ENCODE results near the gene TAOK3. TPM values are rescaled to one million over a fixed set of nuclear protein-coding genes. Genes with fewer than 3 reads are reported as not detected.

TAOK3 gene
- total and polyA plus RNA-seq, 2 of the 8 experiments (the other 6 are each of a cell fraction or from before 2014, with no cell fraction given) = 5.2 to 9.3 TPM

GRCh38 chr12:118136559-118137003 lies 236.1 kb downstream of the TAOK3 start:
- Histone ChIP-seq H3K27me3 (replicated peaks in 1 of 4; ENCODE audit: control insufficient read depth in 3 of 4, extremely low read depth in 1 of 4, insufficient read depth in 3 of 4, low read length in 3 of 4) (no peaks in the 10 kb centered on the region), H2AK5ac (ENCODE audit: low read depth, low read length) (no peak overlapping the region), H3K56ac (replicated peaks; ENCODE audit: insufficient read length, low read depth, low read length) (peak overlapping the region; percentile 77), H4K91ac (replicated peaks; ENCODE audit: insufficient read length, low read length) (peak overlapping the region; percentile 73), H3K4me3 (ENCODE audit: extremely low read depth in 1 of 4, insufficient read depth in 2 of 4, low read depth in 3 of 4, low read length in 4 of 4) (peak overlapping the region; percentile 86 to 97 (median 91)), H2BK12ac (ENCODE audit: low read depth, low read length) (0 out of 2 replicates have a peak overlapping the region, but pooled peaks have one; percentile 17), H3K27ac (ENCODE audit: low read depth, low read length) (peak overlapping the region; percentile 78), H3K23me2 (ENCODE audit: low read depth, low read length) (peaks cover 11% of the 10 kb centered on the region; the same call in 1 of the 2 replicates), H3K79me1 (ENCODE audit: low read depth, low read length) (no peaks in the 10 kb centered on the region; the same call in none of the 2 replicates), H2BK5ac (ENCODE audit: low read depth, low read length) (peak overlapping the region; percentile 74; the same call in 1 of the 2 replicates), H3K4me1 (replicated peaks in 1 of 4; ENCODE audit: control insufficient read depth in 3 of 4, insufficient read depth in 4 of 4, low read length in 3 of 4) (peaks cover 0 to 3% (median under 1%) of the 10 kb centered on the region in 4 experiments; a peak in 4 of 7 replicates), H2AFZ (ENCODE audit: low read length) (no peak overlapping the region), H4K8ac (ENCODE audit: extremely low read depth, insufficient read depth, low read length) (peak overlapping the region; percentile 93; the same call in 1 of the 2 replicates), H4K5ac (ENCODE audit: insufficient read length, low read depth, low read length) (peak overlapping the region; percentile 51), H3K18ac (ENCODE audit: extremely low read depth, low read length) (peak overlapping the region; percentile 87; the same call in 1 of the 2 replicates), H3K36me3 (ENCODE audit: control insufficient read depth in 2 of 4, insufficient read depth in 4 of 4, low read length in 3 of 4) (peaks cover 13 to 43% (median 27%) of the 10 kb centered on the region in 4 experiments; a peak in 7 of 8 replicates), H2BK15ac (ENCODE audit: low read length) (no peak overlapping the region), H2BK120ac (replicated peaks; ENCODE audit: low read depth, low read length) (no peak overlapping the region), H3K23ac (ENCODE audit: insufficient read length) (no peak overlapping the region), H3K9me3 (ENCODE audit: insufficient read depth in 2 of 2, low read depth in 1 of 2, low read length in 1 of 2) (no peaks in the 10 kb centered on the region), H3K4me2 (ENCODE audit: insufficient read depth in 1 of 2, low read depth in 2 of 2, low read length in 2 of 2) (peak overlapping the region; percentile 73 to 79), H2BK20ac (ENCODE audit: low read length) (no peak overlapping the region), H4K20me1 (replicated peaks in 1 of 2; ENCODE audit: control insufficient read depth in 1 of 2, insufficient read depth in 2 of 2, low read length in 2 of 2) (peaks cover 5 to 6% of the 10 kb centered on the region in 2 experiments), H3K79me2 (ENCODE audit: control insufficient read depth in 1 of 2, insufficient read depth in 2 of 2, low read length in 2 of 2) (peaks cover 8 to 47% of the 10 kb centered on the region in 2 experiments), H3K9ac (replicated peaks in 1 of 4; ENCODE audit: extremely low read depth in 1 of 4, low read depth in 3 of 4, low read length in 3 of 4) (peak overlapping the region; percentile 83 to 96 (median 88)), H3K14ac (ENCODE audit: insufficient read length) (no peak overlapping the region), H3K4ac (replicated peaks; ENCODE audit: insufficient read length, low read depth, low read length) (peak overlapping the region; percentile 2)
- DNase-seq (ENCODE audit: low read depth in 1 of 2, low spot score in 2 of 2) (peak in 1 of 2 experiments; percentile 58), FAIRE-seq (no peak)
- ChIA-PET POLR2A (ENCODE audit: partially characterized antibody) (interaction anchor here (0.6 to 10.2 kb wide), 13 partner anchors 11 to 237 kb away, joined by 3 to 130 read pairs (median 3); partner anchors contain the start of genes VSIG10 and WSB2), CTCF (ENCODE audit: partially characterized antibody) (interaction anchor here (0.5 to 5.0 kb wide), 5 partner anchors 11 to 35 kb away, joined by 3 to 24 read pairs (median 3); no protein-coding TSS in a partner anchor)
- 6% methylated on average over 29 of the region's 29 CpGs; no CpG with 5 or more reads in 1 of the 2 experiments for WGBS, 2 experiments (ENCODE audit: extremely low coverage in 1 of 2, insufficient coverage in 1 of 2, insufficient read length in 1 of 2, insufficient replicate concordance in 2 of 2, low coverage in 1 of 2, low lambda C conversion rate in 2 of 2, missing lambda C conversion rate in 1 of 2)
- TF ChIP-seq CEBPB (IDR thresholded peaks at IDR 0.05; ENCODE audit: low read depth, low read length) (no peak), JUND (IDR thresholded peaks at IDR 0.05; ENCODE audit: low read length) (no peak), SIN3A (conservative IDR thresholded peaks at IDR 0.05 in 1 of 2, IDR thresholded peaks at IDR 0.05 in 1 of 2; ENCODE audit: low read depth in 1 of 2, low read length in 2 of 2) (0 out of 4 replicates have a peak, but pooled peaks have one; percentile 32 to 39), NANOG (IDR thresholded peaks at IDR 0.05; ENCODE audit: insufficient read depth, low read depth, low read length, poor library complexity, severe bottlenecking) (no peak), MAX (IDR thresholded peaks at IDR 0.05) (no peak), FOSL1 (IDR thresholded peaks at IDR 0.05; ENCODE audit: insufficient read depth, low read depth, low read length) (no peak), POU5F1 (IDR thresholded peaks at IDR 0.05; ENCODE audit: low read depth, low read length) (no peak), EZH2 (IDR thresholded peaks at IDR 0.05; ENCODE audit: low read depth, low read length, severe bottlenecking) (no peak), EGR1 (IDR thresholded peaks at IDR 0.05; ENCODE audit: borderline replicate concordance, low read depth, low read length) (no peak), TCF12 (IDR thresholded peaks at IDR 0.05; ENCODE audit: low read depth, low read length) (no peak), SUZ12 (IDR thresholded peaks at IDR 0.05; ENCODE audit: low read length) (no peak), TAF1 (IDR thresholded peaks at IDR 0.05; ENCODE audit: low read depth, low read length) (0 out of 2 replicates have a peak, but pooled peaks have one; percentile 38)
